H4 (cell line): ENCODE measurements around the gene ZSCAN22. TPM values are rescaled to one million over a fixed set of nuclear protein-coding genes. Genes with fewer than 3 reads are reported as not detected.
A peak's percentile ranks its signal among the peaks of the same experiment; 100 is the strongest.

ENCODE experiments used
- DNase-seq: peaks from one replicate; pipeline ENCODE4 v3.0.0-alpha.2; 2015; ENCODE audit warnings: low spot score
- total RNA-seq: library from RNA; depleted of rRNA; stranded (reverse); fragments of >200 nt; shearing (Covaris generic); gene quantifications from 2 replicates; pipeline ENCODE4 v1.2.3, GENCODE V29; 2014

The ZSCAN22 gene
- total RNA-seq, 1 experiment from 2014 or later = 2.6 TPM

DNA sequence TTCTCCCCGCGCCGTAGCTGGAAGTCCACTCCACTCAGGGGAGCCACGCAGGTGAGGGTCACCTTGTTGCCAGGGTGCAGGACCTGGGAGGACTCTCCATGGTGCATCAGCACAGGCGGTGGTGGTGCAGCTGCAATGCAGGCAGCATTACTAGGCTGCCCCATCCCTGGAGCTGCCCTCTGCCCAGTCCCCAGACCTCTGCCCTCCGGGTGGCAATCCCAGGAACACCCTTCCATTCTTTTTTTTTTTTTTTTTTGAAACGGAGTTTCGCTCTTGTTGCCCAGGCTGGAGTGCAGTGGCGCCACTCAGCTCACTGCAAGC, 24.7 kb downstream of the ZSCAN22 start:
- no peak for DNase-seq

DNA sequence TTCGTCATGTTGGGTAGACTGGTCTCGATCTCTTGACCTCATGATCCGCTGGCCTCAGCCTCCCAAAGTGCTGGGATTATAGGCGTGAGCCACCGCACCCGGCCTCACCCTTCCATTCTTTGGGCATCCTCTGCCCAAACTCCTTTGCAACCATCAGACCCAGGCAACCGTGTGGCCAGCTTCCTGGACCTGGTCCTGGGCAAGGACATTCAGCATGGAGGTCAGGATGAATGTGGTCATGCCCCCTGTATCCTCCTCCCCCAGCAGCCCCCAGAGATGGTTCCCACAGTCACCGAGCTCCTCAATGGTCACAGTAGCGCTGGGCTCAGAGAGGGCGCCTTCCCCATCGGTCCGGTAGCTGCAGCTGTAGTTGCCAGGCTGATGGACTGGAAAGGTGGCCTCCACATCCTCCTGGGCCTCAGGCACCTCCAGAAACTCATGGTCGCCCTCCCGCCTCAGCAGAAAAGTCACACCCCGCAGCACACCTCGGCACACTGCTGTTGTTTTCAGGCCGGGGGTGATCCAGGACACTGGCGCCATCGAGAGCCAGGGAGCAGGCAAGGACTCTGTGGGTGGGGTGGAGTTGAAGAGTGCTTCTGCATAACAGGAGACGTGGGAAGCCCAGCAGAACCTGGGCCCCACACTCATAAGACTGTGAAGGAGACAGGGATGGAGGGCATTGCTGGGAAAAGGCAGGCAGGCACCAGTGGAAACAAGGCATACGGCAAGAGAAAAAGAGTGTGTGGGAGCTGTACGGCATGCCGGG, 25.4 kb downstream of the ZSCAN22 start:
- DNase-seq = no peak

DNA sequence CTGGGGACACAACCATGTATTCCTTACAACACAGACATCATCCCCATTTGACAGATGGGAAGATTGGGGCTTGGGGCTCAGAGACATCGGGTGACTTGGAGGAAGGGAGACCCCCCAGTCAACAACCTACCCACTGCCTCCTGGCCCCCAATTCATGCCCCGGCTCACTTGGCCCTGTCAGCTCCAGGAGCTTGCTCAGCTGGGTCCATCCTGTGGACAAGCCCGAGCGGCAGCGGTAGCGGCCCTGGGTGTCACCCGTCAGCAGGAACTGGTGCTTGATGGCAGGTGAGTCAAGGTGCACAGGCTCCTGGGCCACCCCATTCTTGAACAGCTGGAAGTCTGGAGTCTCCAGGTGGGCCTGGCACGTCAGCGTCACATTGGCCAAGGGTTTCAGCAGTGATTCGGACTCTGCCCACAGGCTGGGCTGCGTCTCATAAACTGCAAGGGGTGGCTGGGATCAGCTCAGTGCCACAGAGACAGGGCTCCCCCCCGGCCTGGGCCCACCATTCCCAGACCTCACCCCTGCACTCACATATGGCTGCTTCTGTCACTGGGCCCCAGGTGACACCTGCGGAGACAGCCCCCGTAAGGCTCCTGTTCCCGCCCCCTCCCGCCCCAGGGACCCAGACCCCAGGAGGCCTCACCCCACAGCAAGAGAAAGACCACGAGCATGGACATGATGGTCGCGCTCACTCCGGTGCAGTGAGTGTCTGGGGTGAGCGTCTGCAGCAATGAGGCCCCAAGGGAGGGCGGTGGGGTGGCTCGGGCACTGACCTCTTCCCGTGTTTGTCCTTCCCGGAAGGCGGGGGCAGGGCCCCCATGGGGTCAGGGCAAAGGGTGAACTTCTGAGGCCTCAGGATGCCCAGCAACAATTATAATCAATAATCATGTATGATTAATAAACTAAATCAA, 26.2 kb downstream of the ZSCAN22 start, which contains the start of gene A1BG:
A1BG (minus strand) TSS at position 733 of the 912 bp plus-strand sequence; CDS start at position 678, 55 bp downstream.
- no peak for DNase-seq

DNA sequence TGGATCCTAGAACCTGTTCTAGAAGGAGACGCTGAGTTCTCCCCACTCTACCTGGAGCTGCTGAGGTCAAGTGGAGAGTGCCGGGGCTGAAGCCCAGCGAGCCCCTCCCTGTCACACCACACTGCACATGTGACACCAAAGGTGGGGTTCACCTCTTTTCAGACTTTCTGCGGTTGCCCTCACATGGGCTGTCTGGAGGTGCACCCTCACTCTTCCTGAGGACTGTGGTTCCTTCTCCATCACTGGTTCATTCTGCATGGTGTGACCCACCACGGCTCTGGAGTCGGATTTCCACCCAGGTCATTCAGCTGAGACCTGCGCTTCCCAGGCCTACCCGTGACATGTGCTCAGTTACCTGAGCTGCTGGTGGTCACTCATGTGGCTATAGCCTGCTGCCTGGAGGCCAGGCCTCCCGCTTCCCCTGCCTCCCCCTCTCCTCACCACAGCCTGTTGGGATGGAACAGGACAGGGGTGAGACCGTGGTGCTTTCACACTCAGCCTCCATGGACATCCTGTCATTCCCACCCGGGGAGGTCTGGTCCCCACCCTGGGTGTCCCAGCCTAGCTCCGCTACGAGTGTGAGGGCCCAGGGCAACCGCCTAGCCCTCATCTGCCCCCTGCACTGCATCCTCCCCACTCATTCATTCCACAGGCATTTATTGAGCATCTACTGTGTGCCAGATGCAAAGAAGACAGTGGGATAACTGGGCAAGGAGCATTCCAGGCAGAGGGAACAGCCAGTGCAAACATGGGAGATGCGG, 27.1 kb downstream of the ZSCAN22 start:
- no peak for DNase-seq

DNA sequence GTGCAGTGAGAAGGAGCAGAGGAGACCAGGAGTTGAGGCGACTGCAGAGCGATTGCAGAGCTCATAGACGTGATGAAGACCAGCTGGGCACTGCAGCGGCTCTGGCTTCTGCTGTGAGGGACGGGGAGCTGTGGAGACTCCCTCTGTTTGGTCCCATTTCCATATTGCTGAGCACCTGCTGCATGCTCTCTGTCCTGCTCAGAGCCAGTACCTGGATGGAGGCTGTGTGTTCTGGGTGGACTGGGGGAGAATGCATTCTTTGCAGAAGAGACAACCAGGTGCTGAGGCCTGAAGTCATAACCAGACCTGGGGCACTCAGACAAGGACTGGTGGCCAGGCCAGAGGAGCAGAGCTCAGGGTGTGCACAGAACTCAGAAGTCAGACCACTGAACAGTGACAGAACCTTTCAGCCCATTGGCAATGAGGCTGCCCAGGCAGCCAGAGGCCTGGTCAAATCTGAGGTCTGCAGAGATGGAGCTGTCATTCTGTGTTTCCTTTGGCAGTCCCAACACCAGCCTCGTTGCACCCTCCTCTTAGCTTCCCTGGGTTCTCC, 27.8 kb downstream of the ZSCAN22 start:
- no peak for DNase-seq

DNA sequence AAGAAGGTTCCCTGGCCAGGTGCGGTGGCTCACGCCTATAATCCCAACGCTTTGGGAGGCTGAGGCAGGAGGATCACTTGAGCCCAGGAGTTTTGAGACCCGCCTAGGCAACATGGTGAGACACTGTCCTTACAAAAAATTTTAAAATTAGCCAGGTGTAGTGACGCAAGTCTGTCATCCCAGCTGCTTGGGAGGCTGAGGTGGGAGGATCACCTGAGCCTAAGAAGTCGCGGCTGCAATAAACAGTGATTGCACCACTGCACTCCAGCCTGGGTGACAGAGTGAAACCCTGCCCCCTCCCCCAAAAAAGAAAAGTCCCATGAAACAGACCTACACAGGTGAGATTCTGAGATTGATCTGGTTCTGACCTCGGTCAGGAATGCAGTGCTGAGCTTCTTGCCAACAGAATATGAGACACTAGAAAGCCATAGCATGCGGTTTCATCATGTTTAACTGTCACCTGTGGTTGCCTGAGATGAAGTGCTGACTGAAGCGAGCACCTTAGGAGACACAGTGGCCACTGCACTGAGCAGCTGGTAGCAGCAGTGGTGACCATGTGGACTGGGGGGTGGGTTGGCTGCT, 28.5 kb downstream of the ZSCAN22 start:
- no peak for DNase-seq

DNA sequence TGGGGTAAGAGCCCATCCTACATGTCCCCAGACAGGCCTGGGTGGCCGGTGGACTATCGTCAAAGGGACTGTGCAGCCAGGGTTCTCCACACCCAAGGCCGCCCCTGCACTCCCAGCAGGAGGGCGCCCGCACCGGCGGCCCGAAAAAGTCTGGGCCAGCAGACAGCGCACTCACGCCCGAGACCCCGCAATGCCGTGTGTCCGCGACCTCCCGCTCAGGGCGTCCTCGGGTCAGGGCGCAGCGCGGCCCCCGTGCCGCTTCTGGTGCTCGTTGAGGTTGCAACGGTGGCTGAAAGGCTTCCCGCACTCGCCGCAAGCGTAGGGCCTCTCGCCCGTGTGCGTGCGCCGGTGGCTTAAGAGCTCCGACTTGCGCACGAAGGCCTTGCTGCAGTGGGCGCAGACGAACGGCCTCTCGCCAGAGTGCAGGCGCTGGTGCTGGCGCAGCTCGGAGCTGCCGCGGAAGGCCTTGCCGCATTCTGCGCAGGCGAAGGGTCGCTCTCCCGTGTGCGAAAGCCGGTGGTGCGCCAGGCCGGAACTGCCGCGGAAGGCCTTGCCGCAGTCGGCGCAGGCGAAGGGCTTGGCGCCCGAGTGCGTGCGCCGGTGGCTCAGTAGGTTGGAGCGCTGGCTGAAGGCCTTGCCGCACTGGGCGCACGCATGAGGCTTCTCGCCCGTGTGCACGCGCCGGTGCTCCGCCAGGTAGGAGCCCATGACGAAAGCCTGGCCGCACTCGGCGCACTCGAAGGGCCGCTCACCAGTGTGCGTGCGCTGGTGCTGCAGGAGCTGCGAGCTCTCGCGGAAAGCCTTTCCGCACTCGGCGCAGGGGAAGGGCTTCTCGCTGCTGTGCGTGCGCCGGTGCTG, 29.3 kb downstream of the ZSCAN22 start:
- no peak for DNase-seq

DNA sequence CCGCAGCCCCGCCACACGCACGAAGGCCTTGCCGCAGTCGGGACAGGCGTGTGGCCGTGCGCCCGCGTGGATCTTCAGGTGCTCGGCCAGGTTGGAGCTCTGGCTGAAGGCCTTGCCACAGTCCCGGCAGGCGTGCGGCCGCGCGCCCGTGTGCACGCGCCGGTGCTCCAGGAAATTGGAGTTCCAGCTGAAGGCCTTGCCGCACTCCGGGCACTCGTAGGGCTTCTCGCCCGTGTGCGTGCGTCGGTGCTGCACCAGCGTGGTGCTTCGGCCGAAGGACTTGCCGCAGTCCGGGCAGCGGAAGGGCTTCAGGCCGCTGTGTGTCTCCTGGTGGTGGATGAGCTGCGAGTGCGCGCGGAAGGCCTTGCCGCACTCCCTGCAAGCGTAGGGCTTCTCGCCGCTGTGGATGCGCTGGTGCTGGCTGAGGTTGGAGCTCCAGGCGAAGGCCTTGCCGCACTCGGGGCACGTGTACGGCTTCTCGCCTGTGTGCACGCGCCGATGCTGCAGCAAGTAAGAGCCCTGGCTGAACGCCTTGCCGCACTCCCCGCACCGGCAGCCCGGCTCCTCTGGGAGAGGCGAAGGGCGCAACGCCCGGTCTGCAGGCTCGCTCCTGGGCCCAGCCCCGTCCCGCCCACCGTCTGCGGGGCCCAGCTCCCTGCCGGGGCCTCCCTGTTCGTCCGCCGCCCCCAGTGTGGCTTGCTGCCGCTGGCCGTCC, 30.1 kb downstream of the ZSCAN22 start:
- no peak for DNase-seq

DNA sequence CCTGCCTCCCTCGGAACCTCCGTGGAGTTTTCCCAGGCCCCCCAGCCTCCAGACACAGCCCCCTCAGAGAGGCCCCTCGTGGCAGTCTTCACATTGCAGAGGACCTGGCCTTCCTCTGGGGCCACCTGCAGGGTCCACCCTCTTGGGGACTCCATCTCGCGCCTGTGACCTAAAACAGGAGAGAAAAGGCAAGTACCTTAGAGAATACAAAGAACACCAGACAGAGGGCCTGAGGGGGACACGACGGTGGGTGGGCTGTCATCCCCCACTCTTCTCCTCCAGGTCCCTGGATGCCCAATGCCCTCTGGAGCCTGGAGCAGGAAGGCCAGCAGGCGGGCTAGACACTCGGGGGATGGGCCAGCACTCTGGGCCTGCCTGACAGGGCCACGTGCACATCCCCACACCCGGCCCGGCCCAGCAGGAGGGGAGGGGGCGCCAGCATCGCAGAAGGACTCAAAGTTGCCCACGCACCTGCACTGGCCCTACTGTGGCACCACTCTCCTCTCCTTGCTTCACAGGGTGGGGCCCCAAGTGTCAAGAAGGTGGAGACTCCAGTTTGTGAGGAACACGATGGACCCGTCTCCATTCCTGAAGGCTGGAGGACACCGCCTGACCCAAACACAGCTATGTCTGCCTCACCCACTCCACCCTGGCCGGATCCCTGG, 30.8 kb downstream of the ZSCAN22 start:
- DNase-seq = no peak

DNA sequence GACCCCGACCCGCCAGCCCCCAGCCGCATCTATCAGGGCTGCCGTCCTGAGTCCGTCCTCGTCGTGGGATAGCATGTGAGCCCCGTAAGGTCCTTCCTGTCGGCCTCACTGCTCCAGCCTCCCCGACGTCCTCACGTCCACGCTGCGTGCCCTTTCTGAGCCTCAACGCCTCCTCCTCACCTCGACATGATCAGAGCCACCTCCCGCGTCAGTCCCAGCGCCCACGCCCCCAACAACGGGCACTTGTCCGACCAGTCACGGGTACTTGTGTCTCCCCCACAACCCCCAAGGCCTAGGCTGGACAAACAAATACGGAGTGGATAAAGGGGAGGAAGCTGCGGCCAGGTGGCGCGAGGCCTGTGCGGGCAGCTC, 35.1 kb downstream of the ZSCAN22 start:
- DNase-seq = peak; percentile 47

DNA sequence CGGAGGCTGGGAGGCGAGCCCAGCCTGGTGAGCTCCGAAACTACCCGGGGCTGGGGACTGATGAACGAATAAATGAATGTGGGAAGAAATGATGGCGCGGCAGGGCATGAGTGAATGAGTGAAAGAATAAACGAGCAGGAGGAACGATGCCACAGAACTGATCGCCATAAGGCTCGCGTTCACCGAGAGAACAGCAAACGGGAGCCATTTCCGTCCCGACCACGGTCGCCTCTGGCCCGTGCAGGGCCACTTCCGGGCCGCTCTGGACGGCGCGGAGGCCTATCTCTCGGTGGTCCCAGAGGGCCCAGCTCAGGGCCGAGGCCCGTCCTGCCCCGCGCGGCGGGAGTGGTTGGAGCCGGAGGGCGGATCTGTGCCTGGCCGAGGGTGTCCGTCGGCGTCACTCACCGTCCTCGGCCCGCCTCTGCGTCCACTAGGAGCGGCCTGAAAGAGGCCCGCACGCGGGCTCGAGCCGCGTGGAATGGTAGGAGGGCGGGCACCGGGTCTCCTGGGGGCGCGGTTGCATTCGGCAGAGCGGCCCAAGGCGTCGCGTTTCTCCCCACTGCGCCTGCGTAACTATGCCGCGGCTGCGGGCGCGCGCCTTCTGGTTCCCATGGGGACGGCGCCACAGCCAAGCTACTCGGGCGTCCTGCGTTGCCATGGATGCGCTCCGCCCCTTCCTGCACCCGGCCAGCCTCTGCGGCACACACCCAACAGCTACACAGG, 35.6 kb downstream of the ZSCAN22 start, which contains the start of gene ZNF497:
ZNF497 (minus strand) TSS at position 480 of the 723 bp plus-strand sequence. CDS start 5,116 bp downstream, outside the sequence.
- DNase-seq = peak; percentile 96

DNA sequence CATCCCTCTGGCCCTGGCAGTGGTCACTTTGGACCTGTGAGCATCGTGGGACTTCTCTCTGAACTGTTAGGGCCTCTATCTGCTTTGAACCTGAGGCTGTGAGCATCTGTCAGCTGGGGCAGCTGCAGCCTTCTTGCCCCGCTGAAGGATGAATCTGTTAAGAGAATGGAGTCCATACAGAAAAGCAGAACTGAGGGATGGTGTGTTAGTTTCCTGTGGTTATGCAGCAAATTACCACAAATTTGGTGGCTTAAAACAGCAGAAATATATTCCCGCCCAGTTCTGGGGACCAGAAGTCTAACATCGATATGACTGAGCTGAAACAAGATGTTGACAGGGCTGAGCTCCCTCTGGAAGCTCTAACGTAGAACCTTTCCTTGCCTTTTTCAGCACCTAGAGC, 37.4 kb downstream of the ZSCAN22 start:
- DNase-seq = no peak

DNA sequence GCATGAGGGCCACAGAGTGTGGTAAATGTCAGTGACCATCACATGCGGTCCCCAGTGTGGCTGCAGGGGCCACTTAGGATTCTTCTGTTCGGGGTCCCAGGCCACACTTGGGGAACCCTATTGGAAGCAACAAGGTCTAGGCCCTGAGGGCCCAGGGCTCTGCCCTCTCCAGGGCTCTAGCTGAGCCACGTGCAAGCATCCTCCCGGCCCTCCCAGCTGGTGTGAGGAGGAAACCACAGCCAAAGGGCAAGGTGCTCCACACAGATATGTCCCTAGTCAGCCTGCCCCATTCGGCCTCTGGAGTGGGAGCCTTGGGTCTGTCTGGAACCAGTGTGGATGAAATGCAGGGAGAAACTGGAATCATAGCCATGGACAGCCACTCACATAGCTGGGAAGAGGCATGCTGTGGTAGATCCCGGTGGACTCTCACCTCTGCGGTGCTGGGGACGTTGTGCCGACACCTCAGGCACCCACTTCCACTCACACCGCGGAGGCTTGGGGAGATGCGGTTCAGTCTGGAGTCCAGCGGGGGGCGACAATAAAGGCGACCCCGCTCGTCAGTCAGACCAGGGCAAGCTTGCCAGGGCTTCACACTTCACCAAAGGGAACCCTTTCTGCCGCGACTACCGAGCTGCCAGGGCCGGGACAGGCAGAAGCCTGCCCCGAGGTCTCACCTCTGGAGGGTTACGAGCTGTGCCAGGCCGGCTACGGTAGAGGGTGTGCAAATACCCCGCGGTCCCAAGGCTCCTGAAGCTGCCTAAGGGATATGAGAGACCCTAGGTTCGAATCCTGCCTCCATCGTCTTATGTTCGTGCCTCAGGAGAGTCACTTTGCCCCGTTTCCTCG, 40.0 kb downstream of the ZSCAN22 start:
- DNase-seq = no peak

DNA sequence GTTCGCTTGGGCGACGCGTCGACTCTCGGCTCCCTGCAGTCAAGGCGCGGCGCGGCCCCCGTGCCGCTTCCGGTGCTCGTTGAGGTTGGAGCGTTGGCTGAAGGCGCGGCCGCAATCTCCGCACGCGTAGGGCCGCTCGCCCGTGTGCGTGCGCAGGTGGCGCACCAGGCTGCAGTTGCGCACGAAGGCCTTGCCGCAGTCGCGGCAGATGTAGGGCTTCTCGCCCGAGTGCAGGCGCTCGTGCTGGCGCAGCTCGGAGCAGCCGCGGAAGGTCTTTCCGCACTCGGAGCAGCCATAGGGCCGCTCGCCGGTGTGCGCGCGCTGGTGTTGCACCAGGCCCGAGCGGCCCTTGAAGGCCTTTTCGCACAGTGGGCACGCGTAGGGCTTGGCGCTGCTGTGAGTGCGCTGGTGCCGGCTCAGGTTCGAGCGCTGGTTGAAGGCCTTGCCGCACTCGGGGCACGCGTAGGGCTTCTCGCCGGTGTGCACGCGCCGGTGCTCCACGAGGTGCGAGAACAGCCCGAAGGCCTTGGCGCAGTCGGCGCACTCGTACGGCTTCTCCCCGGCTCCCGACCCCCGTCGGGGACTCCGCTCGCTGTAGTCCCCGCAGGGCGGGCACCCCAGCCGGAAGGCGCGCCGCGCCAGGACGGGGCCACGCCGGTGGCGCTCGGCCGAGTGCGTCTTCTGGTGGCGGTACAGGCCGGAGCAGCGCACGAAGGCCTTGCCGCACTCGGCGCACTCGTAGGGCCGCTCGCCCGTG, 41.1 kb downstream of the ZSCAN22 start:
- no peak for DNase-seq

DNA sequence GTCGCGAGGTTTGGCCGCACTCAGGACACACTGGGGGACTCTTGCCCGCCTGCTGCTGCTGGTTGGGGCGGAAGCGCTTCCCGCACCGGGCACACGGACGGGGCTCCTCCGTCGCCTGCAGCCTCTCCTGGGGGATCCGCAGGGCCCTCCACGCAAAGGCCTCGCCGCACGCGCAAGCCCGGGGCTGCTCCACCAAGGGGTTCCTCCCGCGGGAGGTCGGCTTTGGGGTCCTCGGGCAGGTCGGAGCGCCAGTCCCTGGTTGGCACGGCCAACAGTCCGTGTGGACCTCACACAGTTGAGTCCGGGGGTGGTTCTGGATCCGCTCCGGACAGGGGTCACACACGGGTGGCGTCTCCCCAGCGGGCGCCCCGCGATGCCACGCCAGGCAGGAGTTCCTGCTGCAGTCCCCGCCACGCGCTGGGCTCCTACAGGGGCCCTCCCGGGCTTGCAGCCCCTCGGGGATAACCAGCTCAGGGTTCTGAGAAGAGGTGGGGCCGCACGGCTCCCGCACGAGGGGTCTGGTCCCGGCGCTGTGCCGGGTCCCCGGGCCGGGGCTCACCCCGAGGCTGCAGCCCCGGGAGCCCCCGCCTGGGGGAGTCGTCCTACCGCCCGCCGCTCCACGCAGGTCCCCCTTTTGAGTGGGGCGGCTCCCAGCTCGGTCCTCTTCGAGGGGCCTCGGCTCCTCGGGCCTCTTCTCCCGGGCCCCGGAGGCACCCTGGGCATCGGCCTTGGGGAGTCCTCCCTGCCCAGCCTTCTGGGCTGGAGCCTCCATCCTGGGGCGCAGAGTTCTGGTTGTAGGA, 42.0 kb downstream of the ZSCAN22 start:
- no peak for DNase-seq
